HG03571 (cell line): ENCODE measurements around the gene GOLGA2.
"Not testable (repeated sequence)": the region's sequence is repeated elsewhere in the genome, so short reads cannot be mapped to it uniquely, and the experiment has no call there.

ENCODE experiments used
- ATAC-seq: cut with Tn5 transposase; IDR thresholded peaks from one replicate; pipeline ENCODE4 v1.9.1; 2021; ENCODE audit not compliant: unreplicated experiment

Gene GOLGA2

GRCh38 chr9:128244837-128245231 lies 31.0 kb downstream of the GOLGA2 start:
- ATAC-seq, result no peak

GRCh38 chr9:128244091-128244836 lies 31.5 kb downstream of the GOLGA2 start:
- ATAC-seq, result no peak

DNA sequence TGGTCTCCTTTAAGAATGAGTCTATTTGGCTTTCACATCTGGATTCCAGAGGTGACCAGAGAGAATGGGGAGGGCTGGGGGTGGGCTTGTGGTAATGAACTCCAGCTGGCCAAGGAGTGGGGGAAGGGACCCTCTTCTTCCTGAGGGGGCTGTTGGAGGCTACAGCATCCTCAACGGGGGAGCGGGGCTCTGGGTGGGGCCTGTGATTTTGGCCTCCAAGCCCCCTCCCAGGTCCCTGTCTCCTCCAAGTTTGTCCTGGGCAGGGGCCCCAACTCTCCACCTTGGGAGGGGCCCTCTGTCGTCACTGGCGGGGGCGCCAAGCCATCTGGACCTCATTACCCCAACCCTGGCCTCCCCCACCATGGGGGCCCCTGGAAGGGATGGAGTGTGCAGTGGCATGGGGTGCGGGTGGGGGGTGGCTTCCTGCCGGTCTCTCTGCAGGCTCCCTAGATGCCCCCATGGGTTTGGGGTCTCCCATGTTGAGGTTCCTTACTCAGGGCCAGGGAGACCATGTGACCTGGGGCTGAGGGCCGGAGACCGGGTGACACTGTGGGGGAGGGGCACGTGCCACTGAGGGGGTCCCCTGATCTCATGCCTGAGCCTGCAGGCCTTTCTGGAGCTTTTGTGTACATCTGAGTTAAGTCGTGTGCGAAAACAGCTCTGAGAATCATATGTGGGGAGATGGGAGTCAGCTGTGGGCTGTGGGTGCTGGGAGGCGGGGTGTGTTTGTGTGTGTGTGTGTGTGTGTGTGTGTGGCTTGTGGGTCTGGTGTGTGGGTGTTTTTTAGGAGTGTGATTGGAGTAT lies 32.4 kb downstream of the GOLGA2 start:
- no peak for ATAC-seq

DNA sequence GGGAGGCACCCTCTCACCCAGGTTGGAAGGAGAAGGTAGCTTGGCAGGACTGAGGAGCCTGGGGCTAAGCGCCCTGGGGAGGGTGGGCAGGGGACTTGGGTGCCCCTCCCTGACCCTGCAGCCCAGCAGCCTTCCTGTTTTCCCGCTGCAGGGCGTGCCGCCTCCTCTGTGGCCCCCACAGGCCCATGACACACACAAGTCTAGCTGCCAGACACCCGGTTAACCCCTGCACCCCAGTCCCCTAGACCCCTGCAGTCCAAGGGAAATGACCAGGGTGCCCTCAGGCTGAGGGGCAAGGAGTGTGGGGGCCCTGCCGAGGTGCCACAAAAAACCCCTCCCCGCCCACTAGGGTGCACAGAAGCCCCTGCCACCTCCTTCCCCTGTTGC lies 33.0 kb downstream of the GOLGA2 start:
- ATAC-seq, result no peak

GRCh38 chr9:128242124-128242523 lies 33.7 kb downstream of the GOLGA2 start:
- no peak for ATAC-seq

GRCh38 chr9:128233817-128234406 lies 41.9 kb downstream of the GOLGA2 start:
- no peak for ATAC-seq

DNA sequence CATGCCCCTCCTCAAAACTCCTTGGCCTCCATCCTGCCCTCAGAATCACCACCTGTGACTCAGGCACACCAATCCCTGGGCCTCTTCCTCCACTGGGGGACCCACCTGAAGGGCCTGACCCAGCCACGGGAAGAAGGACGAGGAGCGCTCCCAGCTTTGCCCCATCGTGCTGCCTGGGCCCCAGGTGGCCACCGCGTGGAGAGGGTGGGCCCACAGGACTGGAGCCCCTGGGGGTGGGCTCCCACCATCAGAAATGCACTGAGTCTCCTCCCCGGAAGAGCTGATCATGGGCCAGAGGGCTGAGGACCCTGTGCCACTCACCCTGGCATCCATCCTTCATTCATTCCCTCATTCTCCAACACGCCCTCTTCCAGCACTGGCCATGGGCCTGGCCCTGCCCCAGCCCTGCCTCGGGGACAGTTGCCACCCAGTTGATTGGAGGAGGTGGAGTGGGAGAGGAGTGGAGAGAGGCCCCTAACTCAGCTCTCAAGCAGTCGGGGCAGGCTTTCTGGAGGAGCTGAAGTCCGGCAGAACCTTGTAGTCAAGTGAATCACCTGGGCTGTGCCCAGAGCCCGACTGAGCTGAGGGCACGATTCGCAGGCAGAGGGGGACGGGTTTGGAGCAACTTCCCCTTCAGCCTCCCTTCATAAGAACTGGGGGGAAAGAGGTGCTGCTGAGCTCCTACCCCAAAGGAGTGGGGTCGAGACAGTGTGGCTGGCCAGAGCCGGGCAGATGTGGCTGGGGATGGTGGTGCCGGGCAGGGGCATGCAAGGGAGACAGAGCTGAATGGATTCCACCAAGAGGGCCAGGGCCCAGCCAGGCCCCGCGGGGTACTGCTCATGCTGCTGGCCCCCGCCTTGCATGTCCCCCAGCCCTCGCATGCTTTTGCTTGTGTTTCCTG lies 43.0 kb downstream of the GOLGA2 start:
- no peak for ATAC-seq

DNA sequence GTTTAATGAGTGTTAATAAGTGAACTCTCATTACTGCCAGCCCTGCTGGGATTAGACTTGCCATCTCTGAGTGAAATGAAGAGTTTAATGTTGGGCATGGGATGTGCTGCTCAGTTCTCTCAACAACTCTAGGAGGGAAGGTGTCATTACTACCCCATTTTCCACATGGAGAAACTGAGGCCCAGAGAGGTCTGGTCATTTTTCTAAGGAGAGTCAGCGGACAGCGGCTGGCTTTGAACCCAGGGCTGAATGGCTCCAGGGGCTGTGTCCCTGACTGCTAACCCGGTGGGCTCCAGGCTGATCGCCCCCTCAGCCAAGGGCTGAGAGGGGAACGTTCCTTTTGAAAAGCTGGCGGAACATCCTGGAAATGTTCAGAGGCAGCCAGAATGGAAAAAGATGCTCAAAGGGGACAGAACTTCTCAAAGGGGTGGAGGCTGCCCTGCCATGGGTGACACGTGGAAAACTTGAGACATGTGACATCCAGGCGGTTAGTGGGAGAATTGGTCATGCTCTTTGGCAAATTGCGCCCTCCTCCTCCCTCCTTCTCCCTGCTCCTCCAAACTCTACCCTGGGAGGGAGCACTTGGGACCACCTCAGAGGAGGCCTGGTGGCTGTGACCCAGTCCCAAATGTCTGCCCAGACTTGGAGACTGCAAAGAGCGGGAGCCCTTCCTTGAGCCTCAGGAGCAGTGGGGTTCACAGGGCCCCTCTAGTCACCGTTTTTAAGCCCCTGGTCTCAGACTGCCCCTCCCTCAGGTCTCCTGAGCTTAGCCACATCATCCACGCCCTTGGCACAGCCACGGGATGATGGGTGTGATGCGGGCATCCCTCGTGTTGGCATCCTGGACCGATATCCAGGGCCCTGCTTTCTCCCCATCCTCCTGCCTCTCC lies 43.9 kb downstream of the GOLGA2 start:
- ATAC-seq, result no peak

GRCh38 chr9:128230897-128231296 lies 44.9 kb downstream of the GOLGA2 start:
- ATAC-seq, result not testable (repeated sequence)

DNA sequence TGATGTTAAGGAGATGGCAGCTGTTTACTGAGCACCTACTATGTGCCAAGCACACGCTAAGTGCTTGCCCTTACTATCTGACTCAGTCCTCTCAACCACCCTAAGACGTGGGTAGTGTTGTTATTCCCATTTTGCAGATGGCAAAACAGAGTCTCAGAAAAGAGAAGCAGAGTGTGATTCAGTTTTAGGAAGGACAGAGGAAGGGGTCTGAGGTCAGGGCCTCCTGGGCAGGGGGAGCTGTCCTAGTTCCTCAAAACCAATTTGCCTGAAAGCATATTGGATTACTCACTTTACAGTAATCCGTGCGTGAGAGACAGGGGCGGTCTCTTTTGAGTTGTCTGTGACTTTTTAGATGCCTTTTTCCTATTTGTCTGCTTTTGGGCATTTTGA lies 49.4 kb downstream of the GOLGA2 start:
- ATAC-seq, result no peak

DNA sequence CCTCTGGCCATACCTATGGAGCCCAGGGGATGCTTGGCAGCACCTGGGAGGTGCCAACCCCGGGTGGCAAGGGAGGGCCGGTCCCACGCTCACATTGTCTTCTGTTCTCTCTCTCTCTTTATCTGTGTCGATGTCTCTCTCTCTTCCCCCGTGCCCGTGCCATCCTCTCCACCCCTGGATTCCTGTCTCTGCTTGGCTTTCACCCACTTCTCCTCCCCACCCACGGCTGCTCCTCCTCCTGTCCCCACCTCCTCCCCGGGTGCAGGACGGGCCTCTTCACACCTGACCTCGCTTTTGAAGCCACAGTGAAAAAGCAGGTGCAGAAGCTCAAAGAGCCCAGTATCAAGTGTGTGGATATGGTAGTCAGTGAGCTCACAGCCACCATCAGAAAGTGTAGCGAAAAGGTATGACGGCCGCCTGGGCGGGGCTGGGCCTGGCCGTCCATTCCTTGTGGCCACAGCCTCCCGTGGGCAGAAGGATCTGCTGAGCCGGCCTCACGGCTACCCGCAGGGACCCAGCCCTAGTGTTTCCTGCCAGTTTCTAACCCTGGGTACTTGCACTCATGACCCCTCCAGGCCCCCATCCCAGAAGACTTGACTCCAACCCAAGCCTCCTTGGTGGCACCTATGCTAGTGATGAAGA lies 49.9 kb downstream of the GOLGA2 start:
- no peak for ATAC-seq

GRCh38 chr9:128224877-128225276 lies 50.9 kb downstream of the GOLGA2 start:
- ATAC-seq, result no peak

GRCh38 chr9:128222880-128223670 lies 52.7 kb downstream of the GOLGA2 start:
- no peak for ATAC-seq

GRCh38 chr9:128222026-128222425 lies 53.8 kb downstream of the GOLGA2 start:
- no peak for ATAC-seq

DNA sequence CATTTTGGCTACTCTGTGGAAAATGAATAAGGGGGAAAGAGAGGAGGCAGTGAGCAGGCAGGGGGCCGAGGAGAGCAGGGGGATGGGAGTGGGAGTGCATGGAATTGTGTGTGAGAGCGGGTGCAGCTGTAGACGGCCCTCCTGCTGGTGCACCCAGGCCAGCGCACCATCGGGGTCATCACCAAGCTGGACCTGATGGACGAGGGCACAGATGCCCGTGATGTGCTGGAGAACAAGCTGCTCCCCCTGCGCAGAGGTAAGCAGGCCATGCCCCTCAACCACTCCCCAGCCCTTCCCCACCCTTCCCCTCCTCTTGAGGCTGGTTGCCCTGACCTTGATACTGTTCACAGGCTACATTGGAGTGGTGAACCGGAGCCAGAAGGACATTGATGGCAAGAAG lies 56.0 kb downstream of the GOLGA2 start:
- no peak for ATAC-seq

GRCh38 chr9:128218518-128219389 lies 57.1 kb downstream of the GOLGA2 start:
- peak; percentile 81 for ATAC-seq

DNA sequence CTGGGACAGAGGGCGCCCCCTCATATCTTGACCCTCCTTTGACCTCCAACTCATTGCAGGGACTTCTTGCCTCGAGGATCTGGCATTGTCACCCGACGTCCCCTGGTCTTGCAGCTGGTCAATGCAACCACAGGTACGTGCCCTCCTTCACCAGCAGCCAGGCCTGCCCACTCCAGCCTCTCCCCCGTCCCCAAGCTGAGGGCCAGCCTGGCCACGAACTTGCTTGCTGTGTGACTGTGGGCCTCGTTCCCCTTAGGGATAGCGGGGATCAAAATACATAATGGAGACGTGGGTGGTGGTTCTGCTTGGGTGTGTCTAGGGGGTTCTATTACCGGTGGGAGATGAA lies 57.7 kb downstream of the GOLGA2 start:
- ATAC-seq, result no peak
